ENCODE measurements around the gene MYEOV. TPM values are rescaled to one million over a fixed set of nuclear protein-coding genes. Genes with fewer than 3 reads are reported as not detected.

MYEOV gene
- total RNA-seq, 1 experiment from 2014 or later, result 1.4 TPM

DNA sequence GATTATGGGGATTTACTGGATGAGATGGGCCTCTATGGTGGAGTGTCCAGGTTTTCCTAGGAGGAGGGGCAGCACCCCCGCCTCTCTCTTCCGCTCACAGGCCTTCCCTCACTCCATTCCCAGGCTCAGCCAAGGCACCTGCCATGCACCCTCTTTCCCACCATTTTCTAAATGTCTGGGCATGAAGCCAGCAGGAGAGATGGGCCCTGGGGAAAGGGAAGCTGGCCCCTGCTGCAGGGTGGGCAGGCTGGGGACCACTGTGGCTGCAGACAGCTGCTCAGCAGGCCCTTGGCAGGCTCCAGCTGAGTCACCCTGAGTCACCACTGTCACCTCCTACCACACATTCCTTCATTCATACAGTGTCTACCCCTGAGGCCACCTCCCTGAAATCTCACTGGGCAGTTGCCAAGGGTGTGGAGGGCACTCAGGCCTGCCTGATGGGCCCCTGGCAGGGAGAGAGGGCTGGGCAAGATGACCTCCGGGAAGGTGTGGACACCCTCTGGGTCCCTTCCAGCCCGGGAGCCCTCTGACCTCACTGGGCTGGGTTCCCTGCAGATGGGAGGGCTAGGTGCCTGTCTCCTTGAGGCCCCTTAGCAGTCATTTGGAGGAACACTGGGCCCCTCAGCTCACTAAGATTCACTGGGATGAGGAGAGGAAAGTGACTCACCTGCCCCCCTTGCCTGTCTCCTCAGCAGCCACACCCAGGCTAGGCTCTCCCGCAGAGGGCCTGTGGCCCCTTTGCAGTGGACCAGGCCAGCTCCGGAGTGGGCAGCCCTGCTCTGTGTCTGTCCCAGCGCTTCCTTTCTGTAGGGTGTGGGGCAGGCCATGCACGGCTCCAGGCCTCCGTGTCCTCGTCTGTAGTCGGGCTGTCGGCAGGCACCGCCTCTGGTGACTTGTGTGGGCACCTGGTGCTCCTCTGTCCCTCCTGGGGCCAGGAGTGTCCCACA lies 7.8 kb downstream of the MYEOV start:
- H3K4me3 Mint-ChIP-seq, result no peak overlapping the region
- peaks cover 5% of the 10 kb centered on the region for H3K4me1 Mint-ChIP-seq
- TF ChIP-seq JAZF1 (CRISPR knock-in tag; IDR thresholded peaks at IDR 0.05), result no peak
- TF ChIP-seq, protein P1, sequence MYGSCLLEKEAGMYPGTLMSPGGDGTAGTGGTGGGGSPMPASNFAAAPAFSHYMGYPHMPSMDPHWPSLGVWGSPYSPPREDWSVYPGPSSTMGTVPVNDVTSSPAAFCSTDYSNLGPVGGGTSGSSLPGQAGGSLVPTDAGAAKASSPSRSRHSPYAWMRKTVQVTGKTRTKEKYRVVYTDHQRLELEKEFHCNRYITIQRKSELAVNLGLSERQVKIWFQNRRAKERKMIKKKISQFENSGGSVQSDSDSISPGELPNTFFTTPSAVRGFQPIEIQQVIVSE (CRISPR knock-in tag; IDR thresholded peaks at IDR 0.05; ENCODE audit: borderline replicate concordance), result no peak
- no peak for TF ChIP-seq ZNF396 (CRISPR knock-in tag; IDR thresholded peaks at IDR 0.05; ENCODE audit: borderline replicate concordance)
- TF ChIP-seq GTF2I (CRISPR knock-in tag; conservative IDR thresholded peaks at IDR 0.05), result no peak
- TF ChIP-seq, protein P2, sequence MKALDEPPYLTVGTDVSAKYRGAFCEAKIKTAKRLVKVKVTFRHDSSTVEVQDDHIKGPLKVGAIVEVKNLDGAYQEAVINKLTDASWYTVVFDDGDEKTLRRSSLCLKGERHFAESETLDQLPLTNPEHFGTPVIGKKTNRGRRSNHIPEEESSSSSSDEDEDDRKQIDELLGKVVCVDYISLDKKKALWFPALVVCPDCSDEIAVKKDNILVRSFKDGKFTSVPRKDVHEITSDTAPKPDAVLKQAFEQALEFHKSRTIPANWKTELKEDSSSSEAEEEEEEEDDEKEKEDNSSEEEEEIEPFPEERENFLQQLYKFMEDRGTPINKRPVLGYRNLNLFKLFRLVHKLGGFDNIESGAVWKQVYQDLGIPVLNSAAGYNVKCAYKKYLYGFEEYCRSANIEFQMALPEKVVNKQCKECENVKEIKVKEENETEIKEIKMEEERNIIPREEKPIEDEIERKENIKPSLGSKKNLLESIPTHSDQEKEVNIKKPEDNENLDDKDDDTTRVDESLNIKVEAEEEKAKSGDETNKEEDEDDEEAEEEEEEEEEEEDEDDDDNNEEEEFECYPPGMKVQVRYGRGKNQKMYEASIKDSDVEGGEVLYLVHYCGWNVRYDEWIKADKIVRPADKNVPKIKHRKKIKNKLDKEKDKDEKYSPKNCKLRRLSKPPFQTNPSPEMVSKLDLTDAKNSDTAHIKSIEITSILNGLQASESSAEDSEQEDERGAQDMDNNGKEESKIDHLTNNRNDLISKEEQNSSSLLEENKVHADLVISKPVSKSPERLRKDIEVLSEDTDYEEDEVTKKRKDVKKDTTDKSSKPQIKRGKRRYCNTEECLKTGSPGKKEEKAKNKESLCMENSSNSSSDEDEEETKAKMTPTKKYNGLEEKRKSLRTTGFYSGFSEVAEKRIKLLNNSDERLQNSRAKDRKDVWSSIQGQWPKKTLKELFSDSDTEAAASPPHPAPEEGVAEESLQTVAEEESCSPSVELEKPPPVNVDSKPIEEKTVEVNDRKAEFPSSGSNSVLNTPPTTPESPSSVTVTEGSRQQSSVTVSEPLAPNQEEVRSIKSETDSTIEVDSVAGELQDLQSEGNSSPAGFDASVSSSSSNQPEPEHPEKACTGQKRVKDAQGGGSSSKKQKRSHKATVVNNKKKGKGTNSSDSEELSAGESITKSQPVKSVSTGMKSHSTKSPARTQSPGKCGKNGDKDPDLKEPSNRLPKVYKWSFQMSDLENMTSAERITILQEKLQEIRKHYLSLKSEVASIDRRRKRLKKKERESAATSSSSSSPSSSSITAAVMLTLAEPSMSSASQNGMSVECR (CRISPR knock-in tag; IDR thresholded peaks at IDR 0.05; ENCODE audit: borderline replicate concordance), result no peak
- TF ChIP-seq ZNF121 (CRISPR knock-in tag; IDR thresholded peaks at IDR 0.05), result no peak
- no peak for TF ChIP-seq NFE2L1 (CRISPR knock-in tag; IDR thresholded peaks at IDR 0.05)
- TF ChIP-seq, protein P3, sequence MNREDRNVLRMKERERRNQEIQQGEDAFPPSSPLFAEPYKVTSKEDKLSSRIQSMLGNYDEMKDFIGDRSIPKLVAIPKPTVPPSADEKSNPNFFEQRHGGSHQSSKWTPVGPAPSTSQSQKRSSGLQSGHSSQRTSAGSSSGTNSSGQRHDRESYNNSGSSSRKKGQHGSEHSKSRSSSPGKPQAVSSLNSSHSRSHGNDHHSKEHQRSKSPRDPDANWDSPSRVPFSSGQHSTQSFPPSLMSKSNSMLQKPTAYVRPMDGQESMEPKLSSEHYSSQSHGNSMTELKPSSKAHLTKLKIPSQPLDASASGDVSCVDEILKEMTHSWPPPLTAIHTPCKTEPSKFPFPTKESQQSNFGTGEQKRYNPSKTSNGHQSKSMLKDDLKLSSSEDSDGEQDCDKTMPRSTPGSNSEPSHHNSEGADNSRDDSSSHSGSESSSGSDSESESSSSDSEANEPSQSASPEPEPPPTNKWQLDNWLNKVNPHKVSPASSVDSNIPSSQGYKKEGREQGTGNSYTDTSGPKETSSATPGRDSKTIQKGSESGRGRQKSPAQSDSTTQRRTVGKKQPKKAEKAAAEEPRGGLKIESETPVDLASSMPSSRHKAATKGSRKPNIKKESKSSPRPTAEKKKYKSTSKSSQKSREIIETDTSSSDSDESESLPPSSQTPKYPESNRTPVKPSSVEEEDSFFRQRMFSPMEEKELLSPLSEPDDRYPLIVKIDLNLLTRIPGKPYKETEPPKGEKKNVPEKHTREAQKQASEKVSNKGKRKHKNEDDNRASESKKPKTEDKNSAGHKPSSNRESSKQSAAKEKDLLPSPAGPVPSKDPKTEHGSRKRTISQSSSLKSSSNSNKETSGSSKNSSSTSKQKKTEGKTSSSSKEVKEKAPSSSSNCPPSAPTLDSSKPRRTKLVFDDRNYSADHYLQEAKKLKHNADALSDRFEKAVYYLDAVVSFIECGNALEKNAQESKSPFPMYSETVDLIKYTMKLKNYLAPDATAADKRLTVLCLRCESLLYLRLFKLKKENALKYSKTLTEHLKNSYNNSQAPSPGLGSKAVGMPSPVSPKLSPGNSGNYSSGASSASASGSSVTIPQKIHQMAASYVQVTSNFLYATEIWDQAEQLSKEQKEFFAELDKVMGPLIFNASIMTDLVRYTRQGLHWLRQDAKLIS (CRISPR knock-in tag; IDR thresholded peaks at IDR 0.05; ENCODE audit: borderline replicate concordance), result no peak
- TF ChIP-seq, protein P4, sequence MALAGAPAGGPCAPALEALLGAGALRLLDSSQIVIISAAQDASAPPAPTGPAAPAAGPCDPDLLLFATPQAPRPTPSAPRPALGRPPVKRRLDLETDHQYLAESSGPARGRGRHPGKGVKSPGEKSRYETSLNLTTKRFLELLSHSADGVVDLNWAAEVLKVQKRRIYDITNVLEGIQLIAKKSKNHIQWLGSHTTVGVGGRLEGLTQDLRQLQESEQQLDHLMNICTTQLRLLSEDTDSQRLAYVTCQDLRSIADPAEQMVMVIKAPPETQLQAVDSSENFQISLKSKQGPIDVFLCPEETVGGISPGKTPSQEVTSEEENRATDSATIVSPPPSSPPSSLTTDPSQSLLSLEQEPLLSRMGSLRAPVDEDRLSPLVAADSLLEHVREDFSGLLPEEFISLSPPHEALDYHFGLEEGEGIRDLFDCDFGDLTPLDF (CRISPR knock-in tag; IDR thresholded peaks at IDR 0.05), result no peak
- TF ChIP-seq, protein P5, sequence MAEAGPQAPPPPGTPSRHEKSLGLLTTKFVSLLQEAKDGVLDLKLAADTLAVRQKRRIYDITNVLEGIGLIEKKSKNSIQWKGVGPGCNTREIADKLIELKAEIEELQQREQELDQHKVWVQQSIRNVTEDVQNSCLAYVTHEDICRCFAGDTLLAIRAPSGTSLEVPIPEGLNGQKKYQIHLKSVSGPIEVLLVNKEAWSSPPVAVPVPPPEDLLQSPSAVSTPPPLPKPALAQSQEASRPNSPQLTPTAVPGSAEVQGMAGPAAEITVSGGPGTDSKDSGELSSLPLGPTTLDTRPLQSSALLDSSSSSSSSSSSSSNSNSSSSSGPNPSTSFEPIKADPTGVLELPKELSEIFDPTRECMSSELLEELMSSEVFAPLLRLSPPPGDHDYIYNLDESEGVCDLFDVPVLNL (CRISPR knock-in tag; IDR thresholded peaks at IDR 0.05; ENCODE audit: borderline replicate concordance, low read depth), result no peak
- TF ChIP-seq MXD4 (CRISPR knock-in tag; IDR thresholded peaks at IDR 0.05; ENCODE audit: borderline replicate concordance), result no peak
- no peak for TF ChIP-seq ZNF138 (CRISPR knock-in tag; conservative IDR thresholded peaks at IDR 0.05)
- POLR2A ChIA-PET, result no interaction called here
- H3K27me3 Mint-ChIP-seq (ENCODE audit: low read depth), result no peaks in the 10 kb centered on the region
- no peak for DNase-seq (ENCODE audit: low spot score)
- no peak overlapping the region for H3K27ac Mint-ChIP-seq
- H3K36me3 Mint-ChIP-seq, result no peaks in the 10 kb centered on the region
- CTCF ChIA-PET, result no interaction called here
- H3K9me3 Mint-ChIP-seq, result no peaks in the 10 kb centered on the region
- no peak for ATAC-seq

All from WTC11 (cell line).